GM18873 (cell line): ENCODE data around the gene HOXA7.

Experiments used
- ATAC-seq: cut with Tn5 transposase; IDR thresholded peaks from one replicate; pipeline ENCODE4 v1.9.1; 2021; ENCODE audit warnings: mild to moderate bottlenecking, moderate library complexity, moderate number of reproducible peaks; ENCODE audit not compliant: unreplicated experiment, low FRiP score

The HOXA7 gene

DNA sequence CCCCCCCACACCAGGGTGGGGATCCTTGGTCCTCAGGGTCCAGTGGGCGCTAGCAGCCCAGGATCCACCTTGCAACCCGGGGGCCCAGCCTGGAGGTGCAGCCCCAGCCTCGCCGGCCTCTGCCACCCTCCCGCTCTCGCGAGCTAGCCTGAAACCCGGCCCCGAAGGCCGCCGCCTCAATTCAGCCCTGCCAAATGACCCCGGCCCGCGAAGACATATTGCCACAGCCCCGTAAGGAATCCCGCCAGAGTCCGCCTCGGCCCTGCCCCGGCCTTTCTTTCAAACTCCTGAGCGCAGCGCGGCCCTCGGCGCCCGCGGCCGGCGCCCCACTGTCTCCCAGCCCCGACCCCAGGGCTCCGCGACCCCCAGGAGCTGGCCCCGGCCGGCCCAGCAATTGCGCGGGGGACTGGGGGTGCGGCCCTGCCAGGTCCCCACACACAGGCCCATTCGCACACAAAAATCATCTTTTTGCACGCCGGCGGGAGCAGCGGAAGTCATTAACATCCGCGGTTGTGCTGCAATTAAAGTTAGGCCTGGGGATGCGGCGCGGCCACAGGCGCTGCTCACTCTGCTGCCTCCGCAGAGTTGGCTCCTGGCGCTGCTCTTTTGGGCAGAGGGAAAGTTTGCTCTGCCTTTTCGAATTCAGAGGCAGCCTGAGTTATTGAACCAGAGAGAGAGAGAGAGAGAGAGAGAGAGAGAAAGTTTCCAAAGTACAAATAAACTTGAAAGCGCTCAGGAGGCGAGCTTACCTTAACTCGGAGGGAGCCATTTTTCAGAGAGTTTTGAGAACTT lies 16.9 kb downstream of the HOXA7 start:
- ATAC-seq, result no peak

DNA sequence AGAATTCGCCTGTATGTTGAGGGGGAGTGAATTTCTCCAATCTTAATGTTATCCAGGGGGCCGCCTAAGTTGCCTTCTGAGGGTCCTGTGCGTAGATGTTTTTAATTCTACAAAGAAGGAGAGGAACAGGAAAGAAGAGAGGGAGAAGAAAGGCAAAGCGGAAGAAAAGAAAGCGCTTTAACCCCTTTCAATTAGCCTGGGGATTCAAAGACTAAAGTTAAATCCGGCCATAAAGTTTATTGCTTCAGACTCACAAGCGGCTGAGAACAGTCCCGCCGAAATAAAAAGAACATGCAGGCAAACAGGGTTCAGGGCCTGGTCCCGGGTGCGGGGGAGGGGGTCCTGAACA lies 17.5 kb downstream of the HOXA7 start:
- ATAC-seq, result no peak

DNA sequence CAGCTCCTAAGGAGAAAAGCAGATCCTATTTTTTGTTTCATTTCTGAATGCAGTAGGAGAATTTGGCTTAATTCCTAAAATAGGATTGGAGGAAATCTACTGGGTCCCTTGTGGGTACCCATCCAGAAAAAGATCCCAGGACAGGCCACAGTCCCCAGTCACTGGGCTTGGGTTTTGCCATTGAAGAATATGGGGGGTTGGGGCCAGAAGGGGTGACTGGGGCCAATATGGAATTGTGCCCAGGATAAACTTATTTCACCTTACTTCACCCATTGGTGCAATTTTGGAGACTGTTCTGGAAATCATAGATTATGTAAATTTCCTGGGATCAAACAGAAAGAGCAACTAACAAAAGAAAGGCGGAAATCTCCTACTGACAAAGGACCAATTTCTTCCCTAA lies 18.0 kb downstream of the HOXA7 start:
- no peak for ATAC-seq

DNA sequence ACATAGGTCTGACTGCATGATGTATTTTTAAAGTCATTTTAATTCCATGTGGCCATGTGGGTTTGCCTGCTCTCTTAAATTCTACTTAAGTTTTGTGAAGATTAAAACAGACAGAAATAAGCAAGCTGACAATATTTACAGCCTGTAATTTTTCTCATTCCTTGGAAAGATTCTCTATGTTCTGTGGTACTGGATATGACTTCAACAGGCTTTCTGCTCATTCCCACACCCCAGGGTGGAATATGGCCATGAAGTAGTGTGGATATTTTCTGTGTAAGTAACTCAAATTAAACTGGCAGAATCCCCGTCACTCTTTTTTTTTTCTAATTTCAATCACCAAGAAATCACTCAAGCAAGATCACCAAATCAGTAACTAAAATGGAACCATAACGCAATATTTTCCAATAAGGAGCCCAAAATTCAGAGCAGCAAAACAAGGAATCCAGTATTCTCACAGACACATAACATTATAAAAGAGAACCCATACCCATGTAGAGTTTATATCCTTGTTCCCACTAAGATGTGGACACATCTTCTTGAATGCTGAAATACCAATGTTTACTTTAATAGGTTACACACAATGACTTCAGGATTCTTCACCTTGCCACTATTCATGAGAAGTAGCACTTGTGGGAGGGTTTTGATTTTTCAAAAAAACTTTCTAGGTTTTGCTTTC lies 18.7 kb downstream of the HOXA7 start:
- ATAC-seq, result no peak

DNA sequence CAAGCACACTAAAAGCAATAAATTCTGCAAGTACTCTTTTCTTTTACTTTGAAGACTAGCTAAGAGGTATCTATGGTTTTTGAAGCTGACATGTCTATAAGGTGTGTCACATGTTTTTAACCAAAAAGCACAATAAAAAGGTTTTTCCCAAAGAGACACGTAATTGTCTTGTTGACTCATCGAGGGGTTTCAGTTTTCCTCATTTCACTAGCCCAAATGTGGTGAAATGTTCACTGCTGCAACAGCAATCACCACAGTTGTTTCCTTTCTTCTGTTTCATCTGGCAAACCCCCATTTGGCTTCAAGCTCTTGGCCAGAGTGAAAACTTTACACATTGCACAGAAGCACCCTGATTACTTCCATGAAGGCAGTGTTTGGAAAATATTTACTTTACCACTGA lies 22.1 kb downstream of the HOXA7 start:
- ATAC-seq, result no peak

DNA sequence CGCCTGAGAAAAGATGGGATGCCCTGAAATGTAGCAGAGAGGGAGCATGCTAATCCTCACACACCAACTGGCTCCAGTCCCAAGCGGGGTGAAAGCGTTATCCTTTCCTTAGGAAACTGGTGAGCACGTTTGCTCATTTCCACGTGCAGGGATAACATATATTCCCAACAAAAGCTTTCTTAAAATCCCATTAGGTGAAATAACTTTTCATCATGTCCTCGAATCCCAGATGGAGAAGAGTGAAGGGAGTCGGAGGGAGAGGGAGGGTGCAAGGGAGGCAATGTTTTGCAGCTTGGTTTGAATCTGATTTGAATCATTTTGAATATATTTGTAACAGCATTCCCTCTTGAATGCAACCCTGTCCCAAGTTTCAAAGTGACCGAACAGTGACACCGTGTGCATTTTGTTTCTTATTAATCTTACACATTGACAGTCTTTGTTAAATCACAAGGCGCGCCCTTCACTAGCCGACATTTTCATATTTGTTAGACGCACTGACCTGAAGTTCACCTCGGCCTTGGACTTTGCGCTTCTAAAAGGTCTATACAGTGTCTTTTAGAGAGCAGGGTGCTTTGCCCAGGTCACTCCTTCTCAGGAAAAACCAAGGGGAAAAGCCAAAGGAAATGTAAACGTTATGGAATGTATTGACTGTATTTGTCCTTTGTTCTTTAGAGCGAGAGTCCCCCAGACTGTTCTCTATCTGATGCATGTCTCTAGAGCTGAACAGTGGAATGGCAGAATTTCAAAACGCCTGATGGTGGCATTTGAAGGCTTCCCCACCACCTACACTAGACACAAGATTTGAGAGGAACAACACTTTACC lies 22.9 kb downstream of the HOXA7 start:
- no peak for ATAC-seq

DNA sequence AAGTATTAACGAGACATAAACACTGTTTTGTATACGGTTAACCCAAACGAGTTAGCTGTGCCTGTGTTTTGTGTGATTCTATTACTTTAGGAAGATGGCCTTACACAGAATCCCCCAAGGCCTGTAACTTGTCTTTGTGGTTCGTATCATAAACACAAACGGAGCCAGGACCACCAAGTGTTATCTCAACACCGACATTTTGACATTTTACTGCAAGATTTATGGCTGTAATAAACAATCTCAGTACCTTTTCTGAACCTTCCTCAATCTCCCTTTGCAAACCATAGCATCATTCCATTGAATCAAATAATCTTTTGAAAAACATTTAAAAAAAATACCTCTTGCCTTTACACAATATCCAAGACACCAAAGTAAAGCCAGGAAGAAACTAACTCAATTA lies 23.5 kb downstream of the HOXA7 start:
- ATAC-seq, result no peak

DNA sequence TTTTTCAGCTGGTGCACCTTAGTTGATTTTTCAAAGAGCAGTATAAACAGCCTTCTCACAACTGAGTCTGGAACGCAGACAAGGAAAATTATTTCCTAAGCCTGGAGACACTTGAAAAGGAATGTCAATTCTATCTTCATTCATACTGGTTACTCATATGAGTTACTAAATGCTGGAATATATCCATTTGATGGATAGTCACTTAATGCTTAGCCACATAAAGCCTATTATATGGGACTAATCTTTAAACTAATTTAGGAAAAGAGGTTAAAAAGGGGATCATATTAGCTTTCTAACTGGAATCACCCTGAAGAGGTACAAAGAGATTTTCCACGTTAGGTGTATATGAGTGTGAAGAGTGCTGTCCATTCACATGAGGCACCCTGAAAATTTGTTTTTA lies 24.3 kb downstream of the HOXA7 start:
- ATAC-seq, result no peak

DNA sequence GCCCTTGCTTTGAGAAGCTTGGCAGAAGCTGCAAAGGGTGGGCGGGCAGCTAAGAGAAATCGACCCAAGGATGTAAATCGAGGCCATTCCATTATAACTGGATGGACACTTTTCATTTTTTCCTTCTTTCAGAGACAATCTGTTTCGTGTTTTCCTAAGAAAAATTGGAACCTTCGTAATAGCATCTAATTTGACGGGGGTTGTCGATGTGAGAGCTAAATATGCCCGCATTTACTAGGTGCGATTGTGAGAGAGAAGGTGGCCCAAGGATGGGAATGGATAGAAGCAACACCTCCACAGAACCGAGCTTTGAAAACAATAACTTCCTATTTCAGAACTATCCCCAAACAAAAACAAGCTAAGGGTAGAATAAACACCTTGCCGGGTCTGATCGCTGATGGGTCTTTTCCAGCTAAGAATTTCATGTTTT lies 25.1 kb downstream of the HOXA7 start:
- ATAC-seq, result no peak

DNA sequence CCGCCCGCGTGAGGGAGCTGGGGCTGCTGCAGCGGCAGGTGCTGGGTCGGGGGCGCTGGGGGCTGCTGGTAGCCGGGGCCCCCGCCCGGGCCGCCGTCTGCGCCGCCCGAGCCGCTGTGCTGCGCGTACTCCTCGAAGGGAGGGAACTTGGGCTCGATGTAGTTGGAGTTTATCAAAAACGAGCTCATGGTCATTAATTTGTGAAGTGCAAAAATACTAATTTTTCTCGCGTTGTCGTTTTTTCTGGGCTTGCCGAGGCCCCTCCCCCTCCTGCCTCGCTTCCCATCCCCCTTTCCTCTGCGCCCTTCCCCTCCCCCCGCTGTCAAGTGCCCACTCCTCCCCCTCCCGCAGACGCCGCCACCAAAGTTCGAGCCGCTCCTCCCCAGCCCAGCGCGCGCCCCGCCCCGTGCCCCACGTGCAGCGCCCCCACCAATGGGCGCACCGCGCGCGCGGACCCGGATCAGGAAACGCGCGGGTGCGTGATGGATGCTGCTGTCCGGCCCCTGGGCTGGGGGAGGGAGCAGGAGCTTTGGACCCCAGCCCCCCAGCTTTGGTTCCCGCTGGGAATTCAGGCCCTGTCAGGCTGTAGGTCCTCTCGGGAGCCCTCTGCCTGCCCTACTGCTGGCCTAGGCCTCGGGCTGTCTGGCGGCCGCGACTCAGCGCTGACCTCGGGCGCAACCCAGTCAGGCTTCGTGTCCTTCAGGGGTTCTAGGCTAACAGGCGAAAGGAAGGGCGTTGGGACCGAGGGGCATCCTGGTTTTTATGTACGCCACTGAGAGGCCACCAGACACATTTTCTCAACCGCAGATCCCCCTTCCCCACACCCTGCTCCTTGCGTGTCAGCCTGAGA lies 25.7 kb downstream of the HOXA7 start, which contains the start of gene HOXA4:
Gene HOXA4, minus strand, starts transcription at position 218 of the 850 bp plus-strand sequence. Its CDS starts 24 bp downstream, at position 194.
- ATAC-seq, result no peak

DNA sequence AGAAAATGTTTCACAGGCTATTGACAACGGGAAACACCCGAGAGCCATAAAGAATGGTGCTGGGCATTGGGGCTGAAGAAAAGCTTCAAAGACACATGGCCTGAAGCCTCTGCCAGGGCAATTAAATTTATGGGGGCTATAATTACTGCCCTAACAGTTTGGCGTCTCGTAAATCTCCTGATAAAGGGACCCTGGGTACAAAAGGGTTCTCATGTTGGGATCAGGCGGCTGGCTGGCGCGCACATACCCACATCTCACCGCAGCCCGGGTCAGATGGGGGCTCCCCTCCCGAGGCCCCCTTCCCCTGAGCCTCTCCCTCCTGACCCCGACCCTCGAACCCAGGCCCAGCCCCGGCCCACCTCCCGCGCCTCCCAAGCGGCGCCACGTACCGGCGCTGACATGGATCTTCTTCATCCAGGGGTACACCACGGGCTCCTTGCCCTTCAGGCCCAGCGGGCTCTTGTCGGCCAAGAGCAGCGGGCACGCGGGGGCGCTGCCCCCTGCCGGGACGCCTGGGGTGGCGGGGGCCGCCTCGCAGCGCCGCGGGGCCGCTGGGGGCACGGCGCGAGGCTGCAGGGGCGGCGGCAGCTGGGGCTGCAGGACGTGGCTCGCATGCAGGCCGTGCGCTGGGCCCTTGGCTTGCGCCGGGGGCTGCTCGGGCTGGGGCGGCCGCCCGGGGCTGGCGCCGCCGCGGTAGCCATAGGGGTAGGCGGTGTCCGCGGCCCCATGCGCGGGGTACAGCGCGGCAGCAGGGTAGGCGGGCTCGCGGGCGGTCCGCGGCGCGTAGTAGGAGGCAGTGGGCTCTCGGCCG lies 26.5 kb downstream of the HOXA7 start:
- ATAC-seq, result no peak

DNA sequence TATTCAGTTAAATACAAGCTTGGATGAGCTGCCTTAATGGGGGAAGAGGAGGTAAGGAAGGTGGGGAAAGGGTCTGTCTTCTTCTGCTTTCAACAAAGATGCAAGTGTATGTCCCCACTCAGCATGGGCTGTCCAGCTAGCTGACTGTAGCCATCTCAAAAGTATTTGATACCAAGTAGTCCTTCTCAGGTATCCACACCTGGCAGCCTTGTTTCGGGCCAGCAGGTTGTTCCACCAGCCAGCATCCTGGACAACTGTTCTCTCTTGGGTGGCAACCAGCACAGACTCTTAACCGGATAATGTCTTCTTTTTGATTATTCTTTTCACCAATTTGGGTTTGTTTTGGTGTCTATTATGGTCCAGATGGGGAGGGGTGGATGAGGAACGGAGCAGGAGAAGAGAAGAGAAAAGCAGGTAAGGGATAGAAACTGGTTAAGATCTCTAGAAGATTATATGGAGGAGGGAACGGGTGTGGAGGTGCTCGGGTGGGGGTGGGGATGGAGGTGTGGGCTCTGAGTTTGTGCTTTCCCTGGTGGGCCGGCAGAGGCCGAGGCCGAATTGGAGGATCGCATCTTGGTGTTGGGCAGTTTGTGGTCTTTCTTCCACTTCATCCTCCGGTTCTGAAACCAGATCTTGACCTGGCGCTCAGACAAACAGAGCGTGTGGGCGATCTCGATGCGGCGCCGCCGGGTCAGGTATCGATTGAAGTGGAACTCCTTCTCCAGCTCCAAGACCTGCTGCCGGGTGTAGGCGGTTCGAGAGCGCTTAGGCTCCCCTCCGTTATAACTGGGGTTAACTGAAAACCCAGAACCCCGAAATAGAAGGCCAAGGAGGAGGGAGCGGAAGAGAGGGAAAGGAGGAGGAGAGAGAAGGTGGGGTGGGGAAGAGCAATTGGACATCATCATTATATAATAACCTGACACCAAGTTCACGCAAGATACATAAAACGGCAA lies 27.4 kb downstream of the HOXA7 start:
- no peak for ATAC-seq

DNA sequence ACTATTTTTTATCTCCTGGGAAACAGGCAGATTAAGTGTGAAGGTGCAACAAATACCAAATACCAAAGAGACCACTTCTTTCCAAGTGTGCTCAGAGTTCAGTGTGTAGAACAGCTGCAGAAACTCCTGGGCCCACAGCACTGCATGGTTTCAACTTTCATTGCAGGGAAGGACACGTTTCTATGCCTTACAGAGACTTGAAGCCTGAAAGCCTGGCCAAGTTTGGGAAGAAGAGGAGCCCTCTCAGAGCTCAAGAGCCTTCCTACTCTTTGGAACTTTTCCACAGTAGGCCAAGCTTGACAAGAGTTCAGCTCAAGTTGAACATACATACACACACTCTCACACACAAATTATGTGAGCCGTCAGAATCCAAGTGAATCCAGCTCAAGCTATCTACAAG lies 28.4 kb downstream of the HOXA7 start:
- no peak for ATAC-seq

DNA sequence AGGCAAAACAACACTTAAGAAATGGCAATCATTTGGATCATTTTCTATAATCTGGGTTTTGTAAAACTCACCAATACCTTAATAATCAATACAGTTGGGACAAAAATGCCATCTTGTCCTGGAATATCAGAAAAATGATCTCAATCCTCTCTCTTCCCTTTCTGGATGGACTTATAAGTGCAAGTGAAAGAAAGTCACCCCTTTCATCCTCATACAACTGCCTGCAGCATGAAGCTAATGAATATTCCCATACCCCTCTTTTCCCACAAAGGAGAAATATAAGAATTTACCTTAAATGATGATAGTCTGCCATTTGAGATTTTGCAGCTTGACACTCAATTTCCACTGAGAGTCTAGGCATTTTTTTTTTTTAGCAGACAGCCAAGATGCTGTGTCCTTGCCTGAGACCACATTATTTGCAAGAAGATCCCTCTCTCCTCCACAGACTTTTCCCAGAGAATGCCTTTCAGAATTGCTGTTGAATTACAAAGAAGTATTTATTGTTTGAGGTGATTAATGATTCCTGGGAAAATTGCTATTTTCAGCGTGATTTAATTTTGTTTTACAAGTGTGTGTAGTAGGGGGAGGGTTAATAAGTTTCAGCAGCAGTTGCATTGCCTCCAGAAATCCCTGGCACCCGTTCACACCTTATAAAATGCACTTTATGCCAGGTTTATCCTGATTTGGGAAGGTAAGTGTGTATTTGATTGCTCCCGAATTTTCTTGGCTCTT lies 29.7 kb downstream of the HOXA7 start:
- no peak for ATAC-seq

DNA sequence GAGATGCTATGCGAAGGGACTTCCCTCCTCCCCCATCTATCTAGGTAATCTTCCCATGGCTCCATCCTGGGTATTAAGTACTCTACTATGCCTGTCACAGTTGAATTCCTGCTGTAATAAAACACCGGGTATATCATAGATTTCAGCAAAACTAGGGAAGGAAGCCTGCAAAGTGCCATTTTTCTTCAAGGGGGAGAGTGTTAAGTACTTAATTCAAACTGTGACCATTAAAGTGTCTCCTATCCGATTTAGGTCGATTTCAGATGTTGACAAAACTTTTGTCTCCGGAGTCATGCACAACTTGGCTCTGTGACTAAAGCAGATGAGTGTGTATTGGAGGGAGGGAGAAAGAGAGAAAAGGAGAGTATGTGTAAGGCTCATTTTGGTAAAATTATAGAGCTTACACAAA lies 30.5 kb downstream of the HOXA7 start:
- no peak for ATAC-seq

DNA sequence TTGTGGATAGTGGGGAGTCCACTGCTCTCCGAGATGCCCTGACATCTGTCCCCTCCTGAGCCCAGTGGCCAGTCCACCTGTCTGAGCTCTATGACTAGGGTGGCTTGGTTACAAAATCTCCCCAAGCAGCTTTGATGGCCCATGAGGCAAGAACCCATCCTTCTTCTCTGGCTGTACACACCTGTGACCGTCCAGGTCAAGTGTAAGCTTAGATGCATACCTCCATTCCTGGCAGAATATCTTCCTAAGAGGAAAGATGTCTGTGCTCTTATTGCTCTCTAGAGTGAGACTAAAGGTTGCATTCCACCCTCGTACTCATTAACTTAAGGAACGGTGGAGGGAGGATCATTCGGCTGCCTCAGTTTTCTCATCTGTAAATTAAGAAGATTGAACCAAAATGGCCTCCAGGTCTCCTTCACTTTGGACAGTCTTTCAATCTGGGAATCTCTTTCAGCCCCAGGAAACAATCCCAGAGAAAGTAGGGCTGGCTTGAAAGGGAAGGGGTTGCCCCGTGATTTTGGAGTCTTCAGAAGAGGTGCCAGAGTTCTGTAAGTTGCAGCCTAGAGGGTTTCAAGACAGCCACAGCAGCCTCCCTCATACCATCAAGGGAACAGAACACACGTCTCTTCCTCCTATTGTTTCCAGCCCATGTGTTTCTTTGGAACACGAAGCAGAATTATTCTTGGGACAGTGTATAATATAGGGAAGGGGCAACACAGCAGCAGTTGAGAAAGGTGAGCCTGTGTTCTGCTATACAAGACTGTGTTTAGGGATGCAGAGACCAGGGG lies 31.4 kb downstream of the HOXA7 start:
- ATAC-seq, result no peak
